Spleen (tissue), 7 donors: Measurements from ENCODE around the gene AIMP1.

Experiments
- POLR2A ChIP-seq, 3 donors: fragments of 450-650 bp; IDR thresholded peaks; one replicate each; pipeline ENCODE4 v1.5.1; 2017; ENCODE audit warnings: antibody characterized with exemption in 3 of 3, mild to moderate bottlenecking in 1 of 3
- POLR2AphosphoS5 ChIP-seq, 3 donors: sonication (generic); formaldehyde crosslinking; IDR thresholded peaks; one replicate each; pipeline ENCODE4 v1.5.1; 2017; ENCODE audit warnings: antibody characterized with exemption in 3 of 3
- TF ChIP-seq, protein P1 (sequence below), 11 experiments: fragments of 200-600 bp in 7 of 11; fragments of 450-650 bp in 4 of 11; sonication (generic) in 4 of 11; IDR thresholded peaks in 8 of 11; conservative IDR thresholded peaks in 3 of 11; 1 replicate in 7 of 11; 2 replicates in 4 of 11; pipeline versions ENCODE4 v1.4.0 to v1.8.0; 2016 to 2021; ENCODE audit warnings: antibody characterized with exemption in 11 of 11, inconsistent platforms in 4 of 11, mild to moderate bottlenecking in 1 of 11
- donor health status: DM: no; HTN: no; CAD: no; lungs with moderate emphysema.
- donor health status: DM: no; HTN: no; CAD: no.
- donor health status: DM: no; HTN: no; CAD: no.

DNA sequence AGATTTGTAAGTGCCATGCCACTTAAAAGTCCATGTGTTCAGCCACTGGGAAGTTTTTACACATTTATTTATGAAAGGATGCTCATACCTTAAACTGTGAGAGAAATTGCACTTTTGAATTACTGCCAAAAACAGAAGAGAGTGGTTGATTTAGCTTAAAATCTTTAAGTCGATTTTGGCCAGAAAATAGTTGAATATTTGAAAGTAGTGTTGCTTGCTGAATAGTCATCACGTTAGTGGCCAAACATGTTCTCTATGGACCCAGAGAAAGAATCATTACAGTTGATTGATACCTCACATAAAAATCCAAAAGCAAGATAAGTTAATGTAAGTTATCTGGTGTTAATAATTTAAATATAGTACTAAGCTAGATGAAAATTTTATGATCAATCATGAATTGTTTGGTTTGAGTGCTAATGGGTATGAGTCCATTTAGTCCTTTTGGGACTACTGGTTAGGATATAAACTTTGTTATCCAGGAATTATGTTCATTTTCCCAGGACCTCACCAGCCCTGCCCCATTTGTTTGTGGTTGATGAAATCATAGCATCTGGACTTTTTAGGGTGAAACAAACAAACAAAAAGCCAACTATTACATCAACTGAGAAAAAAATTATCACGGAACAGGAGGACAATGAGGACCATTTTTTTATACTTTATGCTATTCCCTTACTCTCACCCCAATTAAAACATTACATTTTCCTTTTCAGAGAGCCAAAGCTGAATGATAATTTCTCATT is 45.9 kb downstream of the AIMP1 start:
- TF ChIP-seq, protein P1, sequence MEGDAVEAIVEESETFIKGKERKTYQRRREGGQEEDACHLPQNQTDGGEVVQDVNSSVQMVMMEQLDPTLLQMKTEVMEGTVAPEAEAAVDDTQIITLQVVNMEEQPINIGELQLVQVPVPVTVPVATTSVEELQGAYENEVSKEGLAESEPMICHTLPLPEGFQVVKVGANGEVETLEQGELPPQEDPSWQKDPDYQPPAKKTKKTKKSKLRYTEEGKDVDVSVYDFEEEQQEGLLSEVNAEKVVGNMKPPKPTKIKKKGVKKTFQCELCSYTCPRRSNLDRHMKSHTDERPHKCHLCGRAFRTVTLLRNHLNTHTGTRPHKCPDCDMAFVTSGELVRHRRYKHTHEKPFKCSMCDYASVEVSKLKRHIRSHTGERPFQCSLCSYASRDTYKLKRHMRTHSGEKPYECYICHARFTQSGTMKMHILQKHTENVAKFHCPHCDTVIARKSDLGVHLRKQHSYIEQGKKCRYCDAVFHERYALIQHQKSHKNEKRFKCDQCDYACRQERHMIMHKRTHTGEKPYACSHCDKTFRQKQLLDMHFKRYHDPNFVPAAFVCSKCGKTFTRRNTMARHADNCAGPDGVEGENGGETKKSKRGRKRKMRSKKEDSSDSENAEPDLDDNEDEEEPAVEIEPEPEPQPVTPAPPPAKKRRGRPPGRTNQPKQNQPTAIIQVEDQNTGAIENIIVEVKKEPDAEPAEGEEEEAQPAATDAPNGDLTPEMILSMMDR (IDR thresholded peaks at IDR 0.05 in 8 of 11, conservative IDR thresholded peaks at IDR 0.05 in 3 of 11): no peak
- TF ChIP-seq POLR2A (IDR thresholded peaks at IDR 0.05) (no peak), POLR2AphosphoS5 (IDR thresholded peaks at IDR 0.05) (no peak)
